HUES64 (cell line): ENCODE data around the gene R3HDM2.
A peak's percentile ranks its signal among the peaks of the same experiment; 100 is the strongest.

Experiments used
- H3K27ac ChIP-seq: 2 replicates; pipeline ENCODE4 v1.7.0; 2013; ENCODE audit warnings: low read depth, low read length, inconsistent platforms
- H3K27me3 ChIP-seq: 2 replicates; pipeline ENCODE4 v1.6.1; 2013; ENCODE audit warnings: mild to moderate bottlenecking, low read length; ENCODE audit not compliant: insufficient read depth
- H3K36me3 ChIP-seq: 2 replicates; pipeline ENCODE4 v1.6.1; 2013; ENCODE audit warnings: mild to moderate bottlenecking, low read length; ENCODE audit not compliant: insufficient read depth
- H3K4me1 ChIP-seq: 2 replicates; pipeline ENCODE4 v1.6.1; 2013; ENCODE audit warnings: mild to moderate bottlenecking, low read length, moderate library complexity; ENCODE audit not compliant: insufficient read depth
- H3K4me3 ChIP-seq: 2 replicates; pipeline ENCODE4 v1.5.1; 2013; ENCODE audit warnings: mild to moderate bottlenecking, low read length, moderate library complexity
- H3K9ac ChIP-seq: 2 replicates; pipeline ENCODE4 v1.6.1; 2013; ENCODE audit warnings: mild to moderate bottlenecking, low read depth, low read length
- H3K9me3 ChIP-seq: 2 replicates; pipeline ENCODE4 v1.6.1; 2013; ENCODE audit warnings: low read depth, low read length; ENCODE audit not compliant: insufficient read depth
- WGBS: fragments of 150-250, 120-280 bp; methylation state at CpG from one replicate; pipeline ENCODE4 v1.1.7; 2013; ENCODE audit warnings: missing lambda C conversion rate; 5-methylcytosine and 5-hydroxymethylcytosine counted together

R3HDM2 gene

GRCh38 chr12:57258977-57259970, 171.6 kb downstream of the R3HDM2 start:
- H3K4me3 ChIP-seq, result no peak overlapping the region
- no peaks in the 10 kb centered on the region for H3K27me3 ChIP-seq
- H3K27ac ChIP-seq, result no peak overlapping the region
- 84% methylated on average over 6 of the region's 6 CpGs for WGBS
- no peaks in the 10 kb centered on the region for H3K9me3 ChIP-seq
- H3K4me1 ChIP-seq, result peaks cover 17% of the 10 kb centered on the region
- H3K36me3 ChIP-seq, result peaks cover 36% of the 10 kb centered on the region
- no peak overlapping the region for H3K9ac ChIP-seq

GRCh38 chr12:57255916-57256315, 174.9 kb downstream of the R3HDM2 start:
- no peak overlapping the region for H3K27ac ChIP-seq
- no peaks in the 10 kb centered on the region for H3K9me3 ChIP-seq
- H3K4me1 ChIP-seq, result peaks cover 5% of the 10 kb centered on the region; the same call in 1 of the 2 replicates
- H3K9ac ChIP-seq, result no peak overlapping the region
- H3K4me3 ChIP-seq, result no peak overlapping the region
- H3K36me3 ChIP-seq, result peaks cover 36% of the 10 kb centered on the region
- H3K27me3 ChIP-seq, result no peaks in the 10 kb centered on the region
- WGBS, result 84% methylated on average over 6 of the region's 6 CpGs

GRCh38 chr12:57254506-57255280, 176.2 kb downstream of the R3HDM2 start:
- Histone ChIP-seq H3K4me1 (peaks cover 5% of the 10 kb centered on the region), H3K9ac (no peak overlapping the region), H3K36me3 (peaks cover 36% of the 10 kb centered on the region), H3K27ac (no peak overlapping the region), H3K27me3 (no peaks in the 10 kb centered on the region), H3K9me3 (no peaks in the 10 kb centered on the region), H3K4me3 (no peak overlapping the region)
- WGBS, result 92% methylated on average over 14 of the region's 14 CpGs

GRCh38 chr12:57250956-57251355, 179.9 kb downstream of the R3HDM2 start, which contains the start of gene STAC3:
Gene STAC3 (minus strand): TSS chr12:57251187. CDS start chr12:57249636, 1,551 bp downstream.
- Histone ChIP-seq H3K9ac (no peak within 1 kb of the TSS), H3K36me3 (peaks cover 8% of the 10 kb centered on the region), H3K4me1 (peaks cover 24% of the 10 kb centered on the region), H3K27ac (no peak within 1 kb of the TSS), H3K9me3 (no peaks in the 10 kb centered on the region), H3K27me3 (no peaks in the 10 kb centered on the region), H3K4me3 (no peak within 1 kb of the TSS)
- 74% methylated on average over 6 of the region's 7 CpGs for WGBS

- peaks cover 24% of the 10 kb centered on the region for H3K4me1 ChIP-seq
- peaks cover 4% of the 10 kb centered on the region; the same call in 1 of the 2 replicates for H3K36me3 ChIP-seq
- no peaks in the 10 kb centered on the region for H3K27me3 ChIP-seq
- no peaks in the 10 kb centered on the region for H3K9me3 ChIP-seq
- H3K9ac ChIP-seq, result no peak overlapping the region
- no peak overlapping the region for H3K4me3 ChIP-seq
- 86% methylated on average over 1 of the region's 3 CpGs for WGBS
- no peak overlapping the region for H3K27ac ChIP-seq
These were observed 180.3 kb downstream of the R3HDM2 start for GRCh38 chr12:57250541-57250940.

GRCh38 chr12:57248934-57249742, 181.7 kb downstream of the R3HDM2 start:
- Histone ChIP-seq H3K4me1 (peaks cover 24% of the 10 kb centered on the region), H3K4me3 (no peak overlapping the region), H3K36me3 (no peaks in the 10 kb centered on the region), H3K27me3 (peaks cover 4% of the 10 kb centered on the region), H3K9ac (no peak overlapping the region), H3K9me3 (no peaks in the 10 kb centered on the region), H3K27ac (no peak overlapping the region)
- WGBS, result 87% methylated on average over 6 of the region's 7 CpGs

GRCh38 chr12:57247041-57247440, 183.8 kb downstream of the R3HDM2 start:
- Histone ChIP-seq H3K27me3 (peaks cover 17% of the 10 kb centered on the region), H3K4me3 (no peak overlapping the region; the same call in 1 of the 2 replicates), H3K9ac (no peak overlapping the region), H3K4me1 (peaks cover 24% of the 10 kb centered on the region), H3K36me3 (no peaks in the 10 kb centered on the region), H3K27ac (0 out of 2 replicates have a peak overlapping the region, but pooled peaks have one; percentile 23), H3K9me3 (no peaks in the 10 kb centered on the region)
- 31% methylated on average over 1 of the region's 1 CpG for WGBS

- H3K9ac ChIP-seq, result no peak overlapping the region
- no peak overlapping the region for H3K4me3 ChIP-seq
- H3K36me3 ChIP-seq, result no peaks in the 10 kb centered on the region
- no peaks in the 10 kb centered on the region for H3K9me3 ChIP-seq
- WGBS, result 81% methylated on average over 6 of the region's 6 CpGs
- no peak overlapping the region for H3K27ac ChIP-seq
- peaks cover 44% of the 10 kb centered on the region for H3K27me3 ChIP-seq
- H3K4me1 ChIP-seq, result peaks cover 26% of the 10 kb centered on the region
These were observed 186.5 kb downstream of the R3HDM2 start for GRCh38 chr12:57244312-57244696.

GRCh38 chr12:57243521-57244311, 187.1 kb downstream of the R3HDM2 start:
- Histone ChIP-seq H3K9ac (no peak overlapping the region), H3K36me3 (no peaks in the 10 kb centered on the region), H3K9me3 (no peaks in the 10 kb centered on the region), H3K4me3 (peak overlapping the region; percentile 64), H3K27me3 (peaks cover 50% of the 10 kb centered on the region), H3K4me1 (peaks cover 22% of the 10 kb centered on the region), H3K27ac (peak overlapping the region; percentile 41; the same call in 1 of the 2 replicates)
- 20% methylated on average over 40 of the region's 41 CpGs for WGBS
